K562 (cell line): ENCODE data around the gene ING5. TPM values are rescaled to one million over a fixed set of nuclear protein-coding genes. Genes with fewer than 3 reads are reported as not detected.

Source experiments
- ATAC-seq: fragments of 200-7000 bp; cut with Tn5 transposase; 3 replicates; pipeline ENCODE4 v1.9.1; 2020; ENCODE audit warnings: moderate library complexity
- BruUV-seq: library from RNA; stranded (reverse); fragments of 400-500 nt; replicated peaks from 2 replicates; lab custom pipeline; 2021; lab: Mats Ljungman, UMichigan
- CTCF ChIA-PET: fragments of 300-600 bp; formaldehyde crosslinking; extraction: SDS; loops from one replicate; lab custom pipeline; 2021; ENCODE audit warnings: low intra/inter-chr PET ratio; lab: Yijun Ruan, JAX
- POLR2A ChIA-PET: fragments of 300-600, 350-650 bp; sonication (Branson Sonifier 250); formaldehyde crosslinking; extraction: SDS; loops from one replicate; lab custom pipeline; 2021; ENCODE audit warnings: antibody characterized with exemption, inconsistent platforms; lab: Yijun Ruan, JAX
- DNase-seq, 4 experiments: peaks; one replicate each; pipeline versions ENCODE4 v3.0.0 to v3.0.0-alpha.2; 2011 to 2018; ENCODE audit warnings: low spot score in 3 of 4, mixed read lengths in 3 of 4; ENCODE audit errors: extremely low read depth in 1 of 4
- FAIRE-seq: peaks from 2 replicates; lab custom pipeline; 2011; peaks lifted over from hg19 to GRCh38; lab: Jason Lieb, UNC
- H2AFZ ChIP-seq: 2 replicates; pipeline ENCODE4 v1.6.0; 2011; ENCODE audit warnings: low read depth, low read length, control low read depth, inconsistent platforms
- H3K27ac ChIP-seq: fragments of 200-600 bp; 3 replicates; pipeline ENCODE4 v1.8.0; 2011; ENCODE audit warnings: low read depth, mild to moderate bottlenecking, control low read depth, inconsistent platforms, low read length, moderate library complexity, mixed read lengths; ENCODE audit errors: extremely low read depth
- H3K27me3 ChIP-seq, 2 experiments: fragments of 300-600 bp in 1 of 2; 2 replicates in 1 of 2; 3 replicates in 1 of 2; pipeline versions ENCODE4 v1.6.0 to v1.8.0; 2011; ENCODE audit warnings: inconsistent platforms in 2 of 2, low read length in 2 of 2, mild to moderate bottlenecking in 1 of 2, mixed read lengths in 1 of 2, moderate library complexity in 1 of 2; ENCODE audit not compliant: control insufficient read depth in 2 of 2, insufficient read depth in 2 of 2
- H3K36me3 ChIP-seq: fragments of 300-600 bp; 3 replicates; pipeline ENCODE4 v1.8.0; 2011; ENCODE audit warnings: mild to moderate bottlenecking, low read length, inconsistent platforms; ENCODE audit not compliant: control insufficient read depth, insufficient read depth
- H3K4me1 ChIP-seq, 2 experiments: fragments of 200-600 bp in 1 of 2; replicated peaks in 1 of 2; 2 replicates in 1 of 2; 3 replicates in 1 of 2; pipeline versions ENCODE4 v1.5.1 to v1.8.0; 2011; ENCODE audit warnings: inconsistent platforms in 2 of 2, low read length in 2 of 2, mild to moderate bottlenecking in 1 of 2, mixed read lengths in 1 of 2, moderate library complexity in 1 of 2; ENCODE audit not compliant: control insufficient read depth in 2 of 2, insufficient read depth in 2 of 2
- H3K4me2 ChIP-seq: 2 replicates; pipeline ENCODE4 v1.6.1; 2011; ENCODE audit warnings: low read length, control low read depth, inconsistent platforms, mixed read lengths; ENCODE audit not compliant: insufficient read depth
- H3K4me3 ChIP-seq: fragments of 200-600 bp; sonication (generic), shearing (Covaris generic); 2 replicates; pipeline ENCODE4 v1.5.1; 2016; ENCODE audit warnings: control low read depth, inconsistent platforms
- H3K79me2 ChIP-seq: fragments of 200-600 bp; 3 replicates; pipeline ENCODE4 v1.8.0; 2011; ENCODE audit warnings: low read length, inconsistent platforms; ENCODE audit not compliant: control insufficient read depth, insufficient read depth
- H3K9ac ChIP-seq, 2 experiments: 2 replicates each; pipeline versions ENCODE4 v1.6.0 to v1.6.1; 2011; ENCODE audit warnings: low read depth in 2 of 2, low read length in 2 of 2, control low read depth in 1 of 2, inconsistent platforms in 1 of 2, mild to moderate bottlenecking in 1 of 2, mixed read lengths in 1 of 2; ENCODE audit not compliant: insufficient read depth in 1 of 2
- H3K9me1 ChIP-seq: one replicate; pipeline ENCODE4 v1.6.0; 2011; ENCODE audit warnings: inconsistent platforms, mild to moderate bottlenecking, low read length, moderate library complexity; ENCODE audit not compliant: control insufficient read depth, insufficient read depth
- H3K9me3 ChIP-seq: replicated peaks from 2 replicates; pipeline ENCODE4 v1.5.1; 2011; ENCODE audit warnings: low read depth, low read length, inconsistent platforms; ENCODE audit not compliant: control insufficient read depth, insufficient read depth
- H4K20me1 ChIP-seq: replicated peaks from 2 replicates; pipeline ENCODE4 v1.6.1; 2011; ENCODE audit warnings: low read length, inconsistent platforms, mixed read lengths; ENCODE audit not compliant: control insufficient read depth, insufficient read depth
- CBFA2T3 ChIP-seq: fragments of 450-650 bp; IDR thresholded peaks from 2 replicates; pipeline ENCODE4 v1.6.1; 2017
- KAT7 ChIP-seq: sonication (generic); formaldehyde crosslinking; IDR thresholded peaks from 2 replicates; pipeline ENCODE4 v1.8.0; 2022; ENCODE audit warnings: missing genetic modification reagents, mild to moderate bottlenecking, borderline replicate concordance
- NFATC3 ChIP-seq: fragments of 450-650 bp; IDR thresholded peaks from 2 replicates; pipeline ENCODE4 v1.6.1; 2017; ENCODE audit warnings: mild to moderate bottlenecking
- NUFIP1 ChIP-seq: fragments of 450-650 bp; IDR thresholded peaks from 2 replicates; pipeline ENCODE4 v1.6.1; 2018; ENCODE audit not compliant: partially characterized antibody
- PCBP2 ChIP-seq: fragments of 200-400 bp; formaldehyde crosslinking; IDR thresholded peaks from 2 replicates; pipeline ENCODE4 v1.6.1; 2018; ENCODE audit warnings: low read length, low read depth, mild to moderate bottlenecking, moderate library complexity; ENCODE audit not compliant: poor library complexity, severe bottlenecking
- SMAD3 ChIP-seq: fragments of 450-650 bp; formaldehyde crosslinking; conservative IDR thresholded peaks from 2 replicates; pipeline ENCODE4 v1.4.0; 2020; ENCODE audit warnings: mild to moderate bottlenecking
- SMAD4 ChIP-seq: fragments of 250-450 bp; sonication (Bioruptor Pico); conservative IDR thresholded peaks from 2 replicates; pipeline ENCODE4 v1.8.0; 2021; ENCODE audit warnings: inconsistent platforms, mild to moderate bottlenecking, moderate library complexity
- ZNF140 ChIP-seq: fragments of 250-450 bp; sonication (Bioruptor Pico); IDR thresholded peaks from 2 replicates; pipeline ENCODE4 v1.8.0; 2021; ENCODE audit warnings: moderate library complexity, mild to moderate bottlenecking, inconsistent platforms
- ZNF282 ChIP-seq: sonication (generic); formaldehyde crosslinking; IDR thresholded peaks from 2 replicates; pipeline ENCODE4 v1.8.1; 2023; ENCODE audit warnings: missing genetic modification reagents
- WGBS: fragments of 100-300 bp; shearing (Covaris generic); methylation state at CpG from one replicate; pipeline ENCODE4 v1.1.6; 2016; ENCODE audit warnings: low coverage, mixed read lengths; ENCODE audit not compliant: insufficient coverage; ENCODE audit errors: missing lambda C conversion rate; 5-methylcytosine and 5-hydroxymethylcytosine counted together
- in situ Hi-C: fragments of 300-500 bp; cut with MboI; formaldehyde crosslinking; loops from 4 replicates; pipeline ENCODE4 v1.15.0; 2018; ENCODE audit warnings: inconsistent platforms, mixed read lengths
- intact Hi-C: fragments of 100-400 bp; cut with micrococcal nuclease; formaldehyde crosslinking; loops from 2 replicates; pipeline ENCODE4 v1.14.2; 2022
- polyA plus RNA-seq, 8 experiments: library from polyadenylated mRNA; depleted of rRNA in 4 of 8; stranded (reverse) in 5 of 8; unstranded in 3 of 8; fragments of >200 nt; fragmentation: Nextera tagmentation in 2 of 8; fragmentation: Illumina TruSeq in 1 of 8; extraction: Ambion mirVana in 2 of 8; extraction: Trizol in 1 of 8; gene quantifications; 2 replicates each; pipeline versions ENCODE4 v1.2.1 to v1.2.3, GENCODE V29; 2011 to 2014; ENCODE audit warnings: inconsistent platforms in 1 of 8, missing spikeins in 1 of 8
- total RNA-seq, 7 experiments: library from RNA; depleted of rRNA in 6 of 7; stranded (reverse); fragments of >200 nt in 6 of 7; fragmentation: Illumina TruSeq in 2 of 7; extraction: Trizol in 2 of 7; gene quantifications; 2 replicates each; pipeline versions ENCODE4 v1.2.1 to v1.2.3, GENCODE V29; 2011 to 2021; ENCODE audit warnings: low replicate concordance in 1 of 7
- TF ChIP-seq, protein P1 (sequence below): fragments of 250-450 bp; sonication (Bioruptor Pico); IDR thresholded peaks from 2 replicates; pipeline ENCODE4 v1.4.0; 2020; ENCODE audit warnings: mild to moderate bottlenecking, moderate library complexity
- TF ChIP-seq, protein P2 (sequence below): sonication (generic); formaldehyde crosslinking; IDR thresholded peaks from 2 replicates; pipeline ENCODE4 v1.8.0; 2023; ENCODE audit warnings: mild to moderate bottlenecking, missing genetic modification reagents

Gene ING5
- total and polyA plus RNA-seq, 9 of the 15 experiments (the other 6 are each of a cell fraction or from before 2014, with no cell fraction given): 10.4 to 53.3 (median 27.9) TPM

DNA sequence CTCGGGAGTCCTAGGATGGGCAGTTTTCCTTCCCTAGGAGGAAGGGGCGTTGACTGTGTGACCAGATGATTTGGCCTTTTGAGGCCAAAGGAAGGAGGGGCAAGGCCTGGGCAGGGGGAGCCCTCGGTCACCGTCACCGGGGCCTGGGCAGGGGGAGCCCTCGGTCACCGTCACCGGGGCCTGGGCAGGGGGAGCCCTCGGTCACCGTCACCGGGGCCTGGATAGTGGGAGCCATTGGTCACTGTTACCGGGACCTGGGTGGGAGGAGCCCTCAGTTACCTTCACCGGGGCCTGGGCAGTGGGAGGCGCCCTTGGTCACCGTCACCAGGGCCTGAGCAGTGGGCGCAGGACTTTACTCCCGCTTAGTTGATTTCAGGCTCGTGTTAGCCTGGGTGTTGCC lies 49.9 kb downstream of the ING5 start:
- Histone ChIP-seq H3K4me2 (no peak overlapping the region), H2AFZ (no peak overlapping the region), H3K27me3 (no peaks in the 10 kb centered on the region), H3K9me3 (no peaks in the 10 kb centered on the region), H3K36me3 (peaks cover 51% of the 10 kb centered on the region; the same call in 2 of the 3 replicates), H3K27ac (no peak overlapping the region), H3K9me1 (no peaks in the 10 kb centered on the region), H4K20me1 (no peaks in the 10 kb centered on the region), H3K4me1 (no peaks in the 10 kb centered on the region; a peak in 1 of 5 replicates), H3K9ac (no peak overlapping the region), H3K79me2 (no peaks in the 10 kb centered on the region), H3K4me3 (no peak overlapping the region)
- 85% methylated on average over 5 of the region's 18 CpGs for WGBS
- FAIRE-seq (no peak), ATAC-seq (no peak), DNase-seq (no peak)
- in situ Hi-C loops: no loop called here
- CTCF ChIA-PET: no interaction called here
- intact Hi-C loops: no loop called here
- BruUV-seq: no TSS peak
- POLR2A ChIA-PET: no interaction called here
- TF ChIP-seq, protein P1, sequence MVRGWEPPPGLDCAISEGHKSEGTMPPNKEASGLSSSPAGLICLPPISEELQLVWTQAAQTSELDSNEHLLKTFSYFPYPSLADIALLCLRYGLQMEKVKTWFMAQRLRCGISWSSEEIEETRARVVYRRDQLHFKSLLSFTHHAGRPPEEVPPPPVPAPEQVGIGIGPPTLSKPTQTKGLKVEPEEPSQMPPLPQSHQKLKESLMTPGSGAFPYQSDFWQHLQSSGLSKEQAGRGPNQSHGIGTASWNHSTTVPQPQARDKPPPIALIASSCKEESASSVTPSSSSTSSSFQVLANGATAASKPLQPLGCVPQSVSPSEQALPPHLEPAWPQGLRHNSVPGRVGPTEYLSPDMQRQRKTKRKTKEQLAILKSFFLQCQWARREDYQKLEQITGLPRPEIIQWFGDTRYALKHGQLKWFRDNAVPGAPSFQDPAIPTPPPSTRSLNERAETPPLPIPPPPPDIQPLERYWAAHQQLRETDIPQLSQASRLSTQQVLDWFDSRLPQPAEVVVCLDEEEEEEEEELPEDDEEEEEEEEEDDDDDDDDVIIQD (CRISPR knock-in tag): no peak
- TF ChIP-seq SMAD4 (no peak), ZNF140 (CRISPR knock-in tag) (no peak), NFATC3 (no peak), NUFIP1 (no peak), SMAD3 (no peak), KAT7 (no peak), PCBP2 (no peak), ZNF282 (CRISPR knock-in tag) (no peak), CBFA2T3 (no peak)
- TF ChIP-seq, protein P2, sequence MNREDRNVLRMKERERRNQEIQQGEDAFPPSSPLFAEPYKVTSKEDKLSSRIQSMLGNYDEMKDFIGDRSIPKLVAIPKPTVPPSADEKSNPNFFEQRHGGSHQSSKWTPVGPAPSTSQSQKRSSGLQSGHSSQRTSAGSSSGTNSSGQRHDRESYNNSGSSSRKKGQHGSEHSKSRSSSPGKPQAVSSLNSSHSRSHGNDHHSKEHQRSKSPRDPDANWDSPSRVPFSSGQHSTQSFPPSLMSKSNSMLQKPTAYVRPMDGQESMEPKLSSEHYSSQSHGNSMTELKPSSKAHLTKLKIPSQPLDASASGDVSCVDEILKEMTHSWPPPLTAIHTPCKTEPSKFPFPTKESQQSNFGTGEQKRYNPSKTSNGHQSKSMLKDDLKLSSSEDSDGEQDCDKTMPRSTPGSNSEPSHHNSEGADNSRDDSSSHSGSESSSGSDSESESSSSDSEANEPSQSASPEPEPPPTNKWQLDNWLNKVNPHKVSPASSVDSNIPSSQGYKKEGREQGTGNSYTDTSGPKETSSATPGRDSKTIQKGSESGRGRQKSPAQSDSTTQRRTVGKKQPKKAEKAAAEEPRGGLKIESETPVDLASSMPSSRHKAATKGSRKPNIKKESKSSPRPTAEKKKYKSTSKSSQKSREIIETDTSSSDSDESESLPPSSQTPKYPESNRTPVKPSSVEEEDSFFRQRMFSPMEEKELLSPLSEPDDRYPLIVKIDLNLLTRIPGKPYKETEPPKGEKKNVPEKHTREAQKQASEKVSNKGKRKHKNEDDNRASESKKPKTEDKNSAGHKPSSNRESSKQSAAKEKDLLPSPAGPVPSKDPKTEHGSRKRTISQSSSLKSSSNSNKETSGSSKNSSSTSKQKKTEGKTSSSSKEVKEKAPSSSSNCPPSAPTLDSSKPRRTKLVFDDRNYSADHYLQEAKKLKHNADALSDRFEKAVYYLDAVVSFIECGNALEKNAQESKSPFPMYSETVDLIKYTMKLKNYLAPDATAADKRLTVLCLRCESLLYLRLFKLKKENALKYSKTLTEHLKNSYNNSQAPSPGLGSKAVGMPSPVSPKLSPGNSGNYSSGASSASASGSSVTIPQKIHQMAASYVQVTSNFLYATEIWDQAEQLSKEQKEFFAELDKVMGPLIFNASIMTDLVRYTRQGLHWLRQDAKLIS (CRISPR knock-in tag): no peak
